GM18499 (cell line): ENCODE data around the gene EXTL1.
"Not testable (repeated sequence)": the region's sequence is repeated elsewhere in the genome, so short reads cannot be mapped to it uniquely, and the experiment has no call there.

Experiments
- ATAC-seq: cut with Tn5 transposase; IDR thresholded peaks from one replicate; pipeline ENCODE4 v1.9.1; 2021; ENCODE audit warnings: moderate number of reproducible peaks; ENCODE audit not compliant: insufficient read depth, unreplicated experiment

Gene EXTL1

GRCh38 chr1:26021647-26022403, at the start of gene EXTL1:
TSS of gene EXTL1 (plus strand) at chr1:26021775. CDS start at chr1:26022647, 872 bp downstream.
- ATAC-seq: no peak

- ATAC-seq: no peak
These were observed 49.8 kb upstream of the EXTL1 start for GRCh38 chr1:25971811-25972180.

GRCh38 chr1:25973610-25974321, 47.8 kb upstream of the EXTL1 start:
- no peak for ATAC-seq

GRCh38 chr1:25977801-25978200, 43.8 kb upstream of the EXTL1 start:
- no peak for ATAC-seq

GRCh38 chr1:25978403-25978802, 43.2 kb upstream of the EXTL1 start:
- no peak for ATAC-seq

GRCh38 chr1:25979210-25979609, 42.4 kb upstream of the EXTL1 start:
- ATAC-seq: no peak

- ATAC-seq: no peak
These were observed 36.4 kb upstream of the EXTL1 start for GRCh38 chr1:25985171-25985570.

- ATAC-seq: no peak
These were observed 35.9 kb upstream of the EXTL1 start for GRCh38 chr1:25985670-25986069.

GRCh38 chr1:25986773-25987172, 34.8 kb upstream of the EXTL1 start:
- not testable (repeated sequence) for ATAC-seq

- no peak for ATAC-seq
These were observed 33.6 kb upstream of the EXTL1 start for GRCh38 chr1:25987951-25988350.

GRCh38 chr1:25989440-25990234, 31.9 kb upstream of the EXTL1 start:
- no peak for ATAC-seq

GRCh38 chr1:25990251-25990650, 31.3 kb upstream of the EXTL1 start:
- ATAC-seq: no peak

GRCh38 chr1:25990702-25991395, 30.7 kb upstream of the EXTL1 start:
- no peak for ATAC-seq

GRCh38 chr1:25991937-25992688, 29.5 kb upstream of the EXTL1 start:
- ATAC-seq: no peak

GRCh38 chr1:25992689-25993171, 28.8 kb upstream of the EXTL1 start:
- ATAC-seq: no peak

- no peak for ATAC-seq
These were observed 28.2 kb upstream of the EXTL1 start for GRCh38 chr1:25993197-25993951.

GRCh38 chr1:25994402-25995150, 27.0 kb upstream of the EXTL1 start:
- no peak for ATAC-seq
